HEK293T (cell line): Measurements from ENCODE around the gene CXCR2.

Source experiments
- BHLHE40 ChIP-seq: fragments of 450-650 bp; IDR thresholded peaks from 2 replicates; pipeline ENCODE4 v1.6.1; 2016; ENCODE audit warnings: mild to moderate bottlenecking, moderate library complexity, borderline replicate concordance
- ELF4 ChIP-seq: fragments of 450-650 bp; IDR thresholded peaks from 2 replicates; pipeline ENCODE4 v1.6.1; 2017; ENCODE audit warnings: antibody characterized with exemption
- FOXA1 ChIP-seq: fragments of 450-650 bp; IDR thresholded peaks from 2 replicates; pipeline ENCODE4 v1.6.1; 2016; ENCODE audit warnings: mild to moderate bottlenecking
- FOXK2 ChIP-seq: fragments of 450-650 bp; IDR thresholded peaks from 2 replicates; pipeline ENCODE4 v1.6.1; 2016; ENCODE audit warnings: mild to moderate bottlenecking
- FOXM1 ChIP-seq: fragments of 450-650 bp; IDR thresholded peaks from 2 replicates; pipeline ENCODE4 v1.6.1; 2017; ENCODE audit warnings: mild to moderate bottlenecking, borderline replicate concordance
- HDGF ChIP-seq: fragments of 450-650 bp; IDR thresholded peaks from 2 replicates; pipeline ENCODE4 v1.6.1; 2017; ENCODE audit warnings: antibody characterized with exemption, borderline replicate concordance
- L3MBTL2 ChIP-seq: fragments of 450-650 bp; conservative IDR thresholded peaks from 2 replicates; pipeline ENCODE4 v1.6.1; 2016; ENCODE audit warnings: mild to moderate bottlenecking
- LEF1 ChIP-seq: fragments of 450-650 bp; IDR thresholded peaks from 2 replicates; pipeline ENCODE4 v1.6.1; 2017; ENCODE audit warnings: mild to moderate bottlenecking, borderline replicate concordance
- NFRKB ChIP-seq: fragments of 450-650 bp; IDR thresholded peaks from 2 replicates; pipeline ENCODE4 v1.6.1; 2016; ENCODE audit warnings: mild to moderate bottlenecking, moderate library complexity
- SP1 ChIP-seq: fragments of 450-650 bp; IDR thresholded peaks from 2 replicates; pipeline ENCODE4 v1.6.1; 2017
- SUZ12 ChIP-seq: fragments of 450-650 bp; IDR thresholded peaks from 2 replicates; pipeline ENCODE4 v1.6.1; 2016; ENCODE audit warnings: mild to moderate bottlenecking
- TARDBP ChIP-seq: fragments of 450-650 bp; IDR thresholded peaks from 2 replicates; pipeline ENCODE4 v1.6.1; 2016
- ZNF384 ChIP-seq: fragments of 450-650 bp; IDR thresholded peaks from 2 replicates; pipeline ENCODE4 v1.6.1; 2016

- no peak for TF ChIP-seq FOXM1
- TF ChIP-seq FOXK2, result no peak
- no peak for TF ChIP-seq NFRKB
- no peak for TF ChIP-seq BHLHE40
- TF ChIP-seq ELF4, result no peak
- no peak for TF ChIP-seq HDGF
- TF ChIP-seq FOXA1, result no peak
- TF ChIP-seq LEF1, result no peak
- TF ChIP-seq TARDBP, result no peak
- TF ChIP-seq SUZ12, result no peak
- TF ChIP-seq ZNF384, result no peak
- no peak for TF ChIP-seq SP1
- no peak for TF ChIP-seq L3MBTL2
Observed at GRCh38 chr2:218081063-218081462, 44.8 kb upstream of the CXCR2 start.
